ENCODE results near the gene LRFN4. TPM values are rescaled to one million over a fixed set of nuclear protein-coding genes. Genes with fewer than 3 reads are reported as not detected.

LRFN4 gene
- total and polyA plus RNA-seq, 2 of the 13 experiments (the other 11 are each of a cell fraction or from before 2014, with no cell fraction given): 1.3 to 6.8 TPM

DNA sequence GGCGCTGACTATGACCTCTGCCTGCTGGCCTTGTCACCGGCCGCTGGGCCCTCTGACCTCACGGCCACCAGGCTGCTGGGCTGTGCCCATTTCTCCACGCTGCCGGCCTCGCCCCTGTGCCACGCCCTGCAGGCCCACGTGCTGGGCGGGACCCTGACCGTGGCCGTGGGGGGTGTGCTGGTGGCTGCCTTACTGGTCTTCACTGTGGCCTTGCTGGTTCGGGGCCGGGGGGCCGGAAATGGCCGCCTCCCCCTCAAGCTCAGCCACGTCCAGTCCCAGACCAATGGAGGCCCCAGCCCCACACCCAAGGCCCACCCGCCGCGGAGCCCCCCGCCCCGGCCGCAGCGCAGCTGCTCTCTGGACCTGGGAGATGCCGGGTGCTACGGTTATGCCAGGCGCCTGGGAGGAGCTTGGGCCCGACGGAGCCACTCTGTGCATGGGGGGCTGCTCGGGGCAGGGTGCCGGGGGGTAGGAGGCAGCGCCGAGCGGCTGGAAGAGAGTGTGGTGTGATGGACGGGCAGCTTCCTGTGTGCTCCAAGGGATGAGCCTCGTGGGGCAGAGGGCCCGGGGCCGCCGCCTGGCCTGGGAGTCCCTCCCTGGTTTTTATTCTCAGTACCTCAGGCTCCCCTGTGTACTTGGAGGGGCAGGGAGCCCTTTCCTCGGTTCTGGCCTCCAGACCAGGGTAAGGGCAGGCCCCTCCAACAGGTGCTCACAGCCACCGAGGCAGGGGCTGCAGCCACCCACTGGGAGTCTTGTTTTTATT is 3.0 kb downstream of the LRFN4 start (continued):
- TF ChIP-seq, protein P1, sequence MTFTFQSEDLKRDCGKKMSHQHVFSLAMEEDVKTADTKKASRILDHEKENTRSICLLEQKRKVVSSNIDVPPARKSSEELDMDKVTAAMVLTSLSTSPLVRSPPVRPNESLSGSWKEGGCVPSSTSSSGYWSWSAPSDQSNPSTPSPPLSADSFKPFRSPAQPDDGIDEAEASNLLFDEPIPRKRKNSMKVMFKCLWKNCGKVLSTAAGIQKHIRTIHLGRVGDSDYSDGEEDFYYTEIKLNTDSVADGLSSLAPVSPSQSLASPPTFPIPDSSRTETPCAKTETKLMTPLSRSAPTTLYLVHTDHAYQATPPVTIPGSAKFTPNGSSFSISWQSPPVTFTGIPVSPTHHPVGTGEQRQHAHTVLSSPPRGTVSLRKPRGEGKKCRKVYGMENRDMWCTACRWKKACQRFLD (CRISPR knock-in tag; IDR thresholded peaks at IDR 0.05; ENCODE audit: borderline replicate concordance): no peak
- TF ChIP-seq CREB1 (IDR thresholded peaks at IDR 0.05): no peak
- no peak for TF ChIP-seq CREB1 (CRISPR knock-in tag; IDR thresholded peaks at IDR 0.05)
- no peak for TF ChIP-seq HNRNPLL (IDR thresholded peaks at IDR 0.05; ENCODE audit: low read depth, low read length, poor library complexity, severe bottlenecking)
- TF ChIP-seq ZNF350 (CRISPR knock-in tag; IDR thresholded peaks at IDR 0.05; ENCODE audit: borderline replicate concordance, low read depth): no peak
- peak; percentile 59 for TF ChIP-seq AGO2 (optimal IDR thresholded peaks at IDR 0.05; ENCODE audit: low read depth, low read length)
- TF ChIP-seq AGO1 (IDR thresholded peaks at IDR 0.05; ENCODE audit: low read depth, low read length, poor library complexity, severe bottlenecking): peak; percentile 6
- no peak for TF ChIP-seq U2AF1 (optimal IDR thresholded peaks at IDR 0.05; ENCODE audit: low read depth, low read length)

DNA sequence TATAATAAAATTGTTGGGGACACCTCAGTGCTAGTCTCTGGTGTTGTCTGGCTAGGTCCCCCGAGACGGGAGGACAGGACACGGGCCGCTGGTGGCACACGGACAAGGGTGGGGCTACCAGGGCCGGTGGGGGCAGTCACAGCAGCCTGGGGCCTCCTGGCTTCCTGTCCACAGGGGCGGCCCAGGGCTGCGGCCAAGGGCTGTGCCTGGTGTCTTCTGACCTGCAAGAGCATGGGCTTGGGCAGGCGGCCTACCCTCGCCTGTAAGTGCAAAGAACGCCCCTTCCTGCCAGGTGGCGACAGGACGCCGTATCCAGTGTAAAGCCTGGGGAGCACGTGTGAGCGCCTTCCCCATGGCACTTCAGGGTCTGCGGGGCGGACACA is 3.6 kb downstream of the LRFN4 start:
- Histone ChIP-seq H3K9ac (ENCODE audit: insufficient read depth, low read depth, low read length) (no peak overlapping the region), H3K27me3 (ENCODE audit: control insufficient read depth in 1 of 2, insufficient read depth in 2 of 2, low read length in 2 of 2) (no peaks in the 10 kb centered on the region), H3K4me3 (replicated peaks in 1 of 3; ENCODE audit: insufficient read depth in 1 of 3, low read depth in 2 of 3, low read length in 3 of 3) (no peak overlapping the region), H3K9me3 (ENCODE audit: low read length) (no peaks in the 10 kb centered on the region), H3K4me2 (ENCODE audit: low read depth, low read length) (no peak overlapping the region), H3K4me1 (ENCODE audit: insufficient read depth, low read length) (peaks cover 4% of the 10 kb centered on the region), H4K20me1 (ENCODE audit: insufficient read depth, low read length) (no peaks in the 10 kb centered on the region), H2AFZ (ENCODE audit: low read length) (no peak overlapping the region), H3K27ac (ENCODE audit: extremely low read length, insufficient read depth, low read length) (no peak overlapping the region), H3K79me2 (ENCODE audit: insufficient read depth, low read length) (no peaks in the 10 kb centered on the region), H3K36me3 (replicated peaks in 1 of 2; ENCODE audit: control insufficient read depth in 1 of 2, insufficient read depth in 2 of 2, low read length in 2 of 2) (peaks cover 13 to 15% of the 10 kb centered on the region in 2 experiments; a peak in 3 of 5 replicates)
- FAIRE-seq (no peak), ATAC-seq (no peak), DNase-seq (ENCODE audit: low spot score) (no peak)
- WGBS (ENCODE audit: low lambda C conversion rate): 95% methylated on average over 9 of the region's 18 CpGs
- ChIA-PET CTCF (ENCODE audit: low intra/inter-chr PET ratio, low total read pairs) (no interaction called here), POLR2A (no interaction called here)
- TF ChIP-seq, protein P2, sequence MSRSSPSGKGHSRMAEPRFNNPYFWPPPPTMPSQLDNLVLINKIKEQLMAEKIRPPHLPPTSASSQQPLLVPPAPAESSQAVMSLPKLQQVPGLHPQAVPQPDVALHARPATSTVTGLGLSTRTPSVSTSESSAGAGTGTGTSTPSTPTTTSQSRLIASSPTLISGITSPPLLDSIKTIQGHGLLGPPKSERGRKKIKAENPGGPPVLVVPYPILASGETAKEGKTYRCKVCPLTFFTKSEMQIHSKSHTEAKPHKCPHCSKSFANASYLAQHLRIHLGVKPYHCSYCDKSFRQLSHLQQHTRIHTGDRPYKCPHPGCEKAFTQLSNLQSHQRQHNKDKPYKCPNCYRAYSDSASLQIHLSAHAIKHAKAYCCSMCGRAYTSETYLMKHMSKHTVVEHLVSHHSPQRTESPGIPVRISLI (CRISPR knock-in tag; IDR thresholded peaks at IDR 0.05; ENCODE audit: borderline replicate concordance): no peak
- TF ChIP-seq MLLT10 (CRISPR knock-in tag; IDR thresholded peaks at IDR 0.05) (no peak), AGO1 (IDR thresholded peaks at IDR 0.05; ENCODE audit: low read depth, low read length, poor library complexity, severe bottlenecking) (peak; percentile 7)
- TF ChIP-seq, protein P3, sequence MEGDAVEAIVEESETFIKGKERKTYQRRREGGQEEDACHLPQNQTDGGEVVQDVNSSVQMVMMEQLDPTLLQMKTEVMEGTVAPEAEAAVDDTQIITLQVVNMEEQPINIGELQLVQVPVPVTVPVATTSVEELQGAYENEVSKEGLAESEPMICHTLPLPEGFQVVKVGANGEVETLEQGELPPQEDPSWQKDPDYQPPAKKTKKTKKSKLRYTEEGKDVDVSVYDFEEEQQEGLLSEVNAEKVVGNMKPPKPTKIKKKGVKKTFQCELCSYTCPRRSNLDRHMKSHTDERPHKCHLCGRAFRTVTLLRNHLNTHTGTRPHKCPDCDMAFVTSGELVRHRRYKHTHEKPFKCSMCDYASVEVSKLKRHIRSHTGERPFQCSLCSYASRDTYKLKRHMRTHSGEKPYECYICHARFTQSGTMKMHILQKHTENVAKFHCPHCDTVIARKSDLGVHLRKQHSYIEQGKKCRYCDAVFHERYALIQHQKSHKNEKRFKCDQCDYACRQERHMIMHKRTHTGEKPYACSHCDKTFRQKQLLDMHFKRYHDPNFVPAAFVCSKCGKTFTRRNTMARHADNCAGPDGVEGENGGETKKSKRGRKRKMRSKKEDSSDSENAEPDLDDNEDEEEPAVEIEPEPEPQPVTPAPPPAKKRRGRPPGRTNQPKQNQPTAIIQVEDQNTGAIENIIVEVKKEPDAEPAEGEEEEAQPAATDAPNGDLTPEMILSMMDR (CRISPR knock-in tag; IDR thresholded peaks at IDR 0.05): 0 out of 2 replicates have a peak, but pooled peaks have one; percentile 23
- BruUV-seq (replicated peaks): no TSS peak
- in situ Hi-C loops (cut with HindIII; ENCODE audit: extremely low pct_ligation_motif_present, low pct_unique_long_range_greater_than_20kb): no loop called here
- intact Hi-C loops (cut with micrococcal nuclease; ENCODE audit: unreplicated experiment): no loop called here
